Endothelial cell of umbilical vein (primary cell): Measurements from ENCODE around the gene CCDC171.

Source experiments
- FOS ChIP-seq: IDR thresholded peaks from 2 replicates; pipeline ENCODE4 v1.6.1; 2011; ENCODE audit warnings: mild to moderate bottlenecking, low read length, moderate library complexity, borderline replicate concordance; ENCODE audit not compliant: insufficient read depth
- GATA2 ChIP-seq: IDR thresholded peaks from 2 replicates; pipeline ENCODE4 v1.7.0; 2011; ENCODE audit warnings: low read depth, mild to moderate bottlenecking, moderate library complexity, mixed read lengths, low read length; ENCODE audit not compliant: insufficient read length, insufficient read depth
- JUN ChIP-seq: IDR thresholded peaks from 2 replicates; pipeline ENCODE4 v1.6.1; 2011; ENCODE audit warnings: borderline replicate concordance, low read depth; ENCODE audit not compliant: insufficient read length, insufficient read depth
- POLR2A ChIP-seq: IDR thresholded peaks from 2 replicates; pipeline ENCODE4 v1.6.1; 2012; ENCODE audit warnings: low read depth, mild to moderate bottlenecking, control low read depth, low read length
- POLR2AphosphoS5 ChIP-seq: IDR thresholded peaks from 2 replicates; pipeline ENCODE4 v1.6.1; 2012; ENCODE audit warnings: low read depth, mild to moderate bottlenecking, control low read depth, low read length, moderate library complexity; ENCODE audit not compliant: insufficient read depth
- TF ChIP-seq, protein P1 (sequence below), 2 donors: IDR thresholded peaks; 1 replicate in 1 of 2; 2 replicates in 1 of 2; pipeline ENCODE4 v1.5.1; 2011; ENCODE audit warnings: low read length in 2 of 2, mild to moderate bottlenecking in 2 of 2, moderate library complexity in 2 of 2, control low read depth in 1 of 2, inconsistent platforms in 1 of 2, low read depth in 1 of 2; ENCODE audit not compliant: insufficient read depth in 1 of 2; ENCODE audit errors: extremely low read depth in 1 of 2

DNA sequence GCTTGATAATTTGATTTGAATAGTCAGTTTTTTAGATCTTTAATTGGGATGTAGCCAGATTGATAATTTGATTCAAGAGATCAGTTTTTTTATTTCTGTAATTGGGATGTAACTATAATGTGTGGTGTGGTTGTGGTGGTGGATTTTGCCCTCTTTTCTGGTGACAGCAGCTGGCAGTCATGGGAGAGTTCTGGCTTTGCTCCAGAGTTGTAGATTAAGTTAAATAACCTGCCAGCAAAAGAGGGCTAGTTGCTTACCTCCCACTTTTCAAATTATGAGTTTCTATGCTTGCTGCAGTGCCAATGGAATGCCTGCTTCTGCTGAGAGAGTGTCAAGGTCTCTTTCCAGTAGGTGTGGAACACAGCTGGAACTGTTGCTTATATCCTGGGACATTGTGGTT is 315.1 kb downstream of the CCDC171 start:
- no peak for TF ChIP-seq POLR2AphosphoS5
- TF ChIP-seq FOS: no peak
- no peak for TF ChIP-seq JUN
- TF ChIP-seq, protein P1, sequence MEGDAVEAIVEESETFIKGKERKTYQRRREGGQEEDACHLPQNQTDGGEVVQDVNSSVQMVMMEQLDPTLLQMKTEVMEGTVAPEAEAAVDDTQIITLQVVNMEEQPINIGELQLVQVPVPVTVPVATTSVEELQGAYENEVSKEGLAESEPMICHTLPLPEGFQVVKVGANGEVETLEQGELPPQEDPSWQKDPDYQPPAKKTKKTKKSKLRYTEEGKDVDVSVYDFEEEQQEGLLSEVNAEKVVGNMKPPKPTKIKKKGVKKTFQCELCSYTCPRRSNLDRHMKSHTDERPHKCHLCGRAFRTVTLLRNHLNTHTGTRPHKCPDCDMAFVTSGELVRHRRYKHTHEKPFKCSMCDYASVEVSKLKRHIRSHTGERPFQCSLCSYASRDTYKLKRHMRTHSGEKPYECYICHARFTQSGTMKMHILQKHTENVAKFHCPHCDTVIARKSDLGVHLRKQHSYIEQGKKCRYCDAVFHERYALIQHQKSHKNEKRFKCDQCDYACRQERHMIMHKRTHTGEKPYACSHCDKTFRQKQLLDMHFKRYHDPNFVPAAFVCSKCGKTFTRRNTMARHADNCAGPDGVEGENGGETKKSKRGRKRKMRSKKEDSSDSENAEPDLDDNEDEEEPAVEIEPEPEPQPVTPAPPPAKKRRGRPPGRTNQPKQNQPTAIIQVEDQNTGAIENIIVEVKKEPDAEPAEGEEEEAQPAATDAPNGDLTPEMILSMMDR (IDR thresholded peaks at IDR 0.05; ENCODE audit: extremely low read depth in 1 of 2, insufficient read depth in 1 of 2, low read depth in 1 of 2, low read length in 2 of 2): no peak
- TF ChIP-seq POLR2A: no peak
- TF ChIP-seq GATA2: no peak
